GM21528 (cell line): Measurements from ENCODE around the gene TENT4A.
"Not testable (repeated sequence)": the region's sequence is repeated elsewhere in the genome, so short reads cannot be mapped to it uniquely, and the experiment has no call there.

Experiments
- ATAC-seq: cut with Tn5 transposase; IDR thresholded peaks from one replicate; pipeline ENCODE4 v1.9.1; 2021; ENCODE audit warnings: mild to moderate bottlenecking, moderate library complexity; ENCODE audit not compliant: unreplicated experiment, low FRiP score

Gene TENT4A

DNA sequence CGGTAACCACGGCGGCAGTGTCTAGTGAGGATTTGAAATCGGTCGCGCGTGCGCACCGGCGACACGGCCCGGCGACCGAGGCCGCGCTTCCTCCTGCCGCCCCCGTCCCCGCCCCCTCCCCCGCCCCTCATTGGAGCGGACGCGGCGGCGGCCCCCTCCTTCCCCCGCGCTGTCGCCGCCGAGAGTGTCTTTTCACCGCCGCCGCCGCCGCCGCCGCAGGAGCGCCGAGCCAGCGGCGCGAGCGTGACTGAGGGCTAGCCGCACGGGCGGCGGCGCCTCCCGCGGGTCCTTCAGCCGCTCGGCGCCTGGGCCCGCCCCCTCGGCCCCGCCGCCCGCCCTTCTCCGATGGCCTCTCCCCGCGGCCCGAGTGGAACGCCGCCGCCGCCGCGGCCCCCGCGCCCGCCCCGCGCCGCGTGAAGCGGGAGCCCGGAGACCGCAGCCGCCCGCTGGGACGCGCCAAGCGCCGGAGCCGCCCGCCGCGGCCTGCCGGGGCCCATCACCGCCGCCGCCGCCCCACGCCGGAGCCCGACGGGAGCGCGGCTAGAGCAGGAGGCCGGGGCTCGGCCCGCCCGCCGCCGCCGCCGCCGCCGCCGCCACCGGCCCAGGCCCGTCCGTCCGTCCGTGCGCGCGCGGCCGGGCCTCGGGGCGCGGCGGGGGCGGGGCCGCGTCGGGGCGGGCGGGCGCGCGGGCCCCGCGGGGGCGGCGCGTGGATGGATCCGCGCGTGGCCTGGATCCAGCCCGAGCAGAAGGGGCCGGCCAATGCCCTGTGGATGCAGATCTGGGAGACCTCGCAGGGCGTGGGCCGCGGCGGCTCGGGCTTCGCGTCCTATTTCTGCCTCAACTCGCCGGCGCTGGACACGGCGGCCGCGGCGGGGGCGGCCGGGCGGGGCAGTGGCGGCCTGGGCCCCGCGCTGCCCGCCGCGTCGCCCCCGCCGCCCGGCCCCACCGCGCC lies at the start of gene TENT4A:
TSS of gene TENT4A (plus strand) at position 159 of the 952 bp plus-strand sequence. CDS start at position 711, 552 bp downstream.
- peak; percentile 7 for ATAC-seq

DNA sequence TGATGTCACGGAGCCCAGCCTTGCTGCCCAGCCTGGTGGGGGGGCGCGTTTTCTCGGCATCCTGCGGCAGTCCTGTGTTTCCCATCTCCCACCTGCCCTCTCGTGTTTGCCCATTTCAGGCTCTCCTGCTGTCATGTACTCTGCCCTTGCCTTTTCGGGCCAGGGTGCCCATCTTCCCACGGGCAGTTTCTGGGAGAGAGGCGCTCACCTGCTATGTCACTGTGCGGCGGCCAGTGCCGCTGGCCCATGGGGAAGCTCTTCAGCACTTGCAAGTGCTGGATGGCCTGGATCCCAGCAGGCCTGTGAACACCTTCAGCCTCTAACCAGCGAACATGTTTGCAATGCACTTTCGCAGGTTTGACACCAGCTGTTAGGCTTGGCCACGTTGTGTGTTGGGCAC lies 46.5 kb upstream of the TENT4A start:
- no peak for ATAC-seq

DNA sequence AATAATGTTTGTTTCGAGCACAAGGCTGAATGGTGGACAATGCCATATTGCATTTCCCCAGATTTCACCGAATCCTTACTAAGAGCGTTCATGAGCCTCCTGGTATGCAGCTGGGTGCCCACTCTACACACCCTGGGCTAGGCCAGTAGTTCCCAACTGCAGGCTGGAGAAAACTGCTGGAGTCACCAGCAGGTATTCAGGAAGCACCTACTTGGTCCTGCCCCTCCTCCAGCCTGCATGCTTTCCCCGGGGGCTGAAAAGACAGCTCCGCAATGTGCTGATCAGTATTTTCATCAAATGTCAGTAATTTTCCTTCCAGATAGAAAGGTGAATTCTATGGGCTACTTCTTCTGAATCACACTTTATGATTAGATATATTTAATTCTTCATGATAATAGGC lies 45.6 kb upstream of the TENT4A start:
- no peak for ATAC-seq

DNA sequence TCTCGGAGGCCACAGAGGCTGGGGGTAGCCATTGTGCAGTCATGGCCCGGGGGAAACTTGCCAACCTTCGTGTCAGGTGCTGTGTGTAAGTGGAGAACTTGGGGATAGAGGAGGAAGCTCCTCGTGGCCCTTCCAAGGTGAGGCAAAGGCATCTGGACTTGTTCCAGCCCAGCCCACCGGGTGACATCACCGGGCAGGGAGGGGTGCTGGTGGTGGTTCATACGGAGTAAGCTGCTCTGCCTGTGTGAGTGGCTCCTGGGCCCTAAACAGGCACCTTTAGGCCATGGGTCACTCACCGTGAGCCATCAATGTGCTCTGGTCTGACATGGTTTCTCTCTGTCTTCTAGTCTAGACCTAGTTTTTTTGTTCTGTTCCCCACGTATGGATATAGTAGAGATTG lies 44.5 kb upstream of the TENT4A start:
- ATAC-seq, result not testable (repeated sequence)

DNA sequence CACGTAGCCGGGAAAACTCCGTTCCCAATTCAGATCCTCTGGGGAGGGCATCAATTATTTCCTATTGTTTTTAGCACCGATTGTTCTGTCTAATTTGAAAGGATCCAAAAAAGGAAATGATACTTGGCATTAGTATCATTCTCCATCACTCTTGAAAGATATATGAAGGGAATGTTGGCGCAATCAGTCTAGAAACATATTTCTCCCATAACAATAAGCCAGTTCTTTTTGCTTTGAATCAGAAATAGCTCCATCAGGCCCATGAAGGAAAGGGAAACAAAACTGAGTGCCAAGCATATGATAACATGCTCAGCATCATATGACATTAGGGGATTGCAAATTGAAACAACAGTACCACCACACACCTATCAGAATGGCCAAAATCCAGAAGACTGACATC lies 40.2 kb upstream of the TENT4A start:
- no peak for ATAC-seq

DNA sequence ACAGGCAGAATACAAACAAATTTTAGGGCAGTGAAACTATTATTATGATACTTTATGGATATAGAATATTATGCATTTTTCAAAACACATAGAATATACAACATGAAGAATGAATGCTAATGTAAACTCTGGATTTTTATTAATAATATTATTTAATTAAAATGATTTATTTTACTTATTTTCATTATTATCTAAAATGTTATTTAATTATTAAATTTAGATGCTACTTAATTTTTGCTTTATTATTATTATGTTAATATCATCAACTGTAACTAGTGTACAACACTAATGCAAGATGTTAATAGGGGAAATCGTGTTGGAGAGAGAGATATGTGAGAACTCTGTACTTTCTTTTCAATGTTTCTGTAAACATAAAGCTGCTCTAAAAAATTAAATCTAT lies 39.3 kb upstream of the TENT4A start:
- ATAC-seq, result no peak

DNA sequence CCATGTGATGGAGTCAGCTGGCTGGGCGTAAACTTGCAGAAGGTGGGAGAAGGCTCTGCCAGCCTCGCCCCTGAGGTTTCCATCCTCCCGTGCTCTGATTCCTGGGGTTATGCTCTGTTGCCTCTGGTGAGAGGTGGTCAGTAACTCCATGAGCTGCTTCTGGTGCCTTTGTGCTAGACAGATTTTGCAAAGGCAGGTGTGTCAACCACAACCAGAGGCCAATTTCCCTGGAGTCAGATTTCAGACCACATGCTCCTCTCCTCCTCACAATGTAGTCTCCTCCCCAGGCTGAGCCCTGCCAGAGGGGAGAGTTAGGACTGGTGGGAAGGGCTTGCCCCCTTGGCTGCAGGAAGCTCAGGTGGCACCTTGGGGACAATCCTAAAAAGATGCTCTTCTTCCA lies 38.8 kb upstream of the TENT4A start:
- no peak for ATAC-seq

DNA sequence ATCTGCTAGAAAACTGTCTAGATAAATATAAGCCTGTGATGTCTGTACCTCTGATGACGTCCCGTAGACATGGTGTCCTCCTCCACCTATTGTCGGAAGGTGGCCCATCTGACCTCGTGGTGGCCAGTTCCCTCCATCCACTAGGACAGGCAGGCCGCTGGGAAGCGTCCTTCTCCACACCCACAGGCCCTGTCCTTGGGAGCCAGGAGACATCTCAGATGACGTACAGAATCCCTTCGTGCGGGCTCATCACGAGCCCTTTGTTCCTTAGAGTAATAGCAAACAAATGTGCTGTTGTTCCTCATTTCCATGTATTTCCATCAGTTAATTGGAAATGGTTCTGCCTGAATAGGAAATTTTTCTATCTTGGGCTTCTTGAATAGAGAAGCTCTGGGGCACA lies 38.3 kb upstream of the TENT4A start:
- no peak for ATAC-seq

DNA sequence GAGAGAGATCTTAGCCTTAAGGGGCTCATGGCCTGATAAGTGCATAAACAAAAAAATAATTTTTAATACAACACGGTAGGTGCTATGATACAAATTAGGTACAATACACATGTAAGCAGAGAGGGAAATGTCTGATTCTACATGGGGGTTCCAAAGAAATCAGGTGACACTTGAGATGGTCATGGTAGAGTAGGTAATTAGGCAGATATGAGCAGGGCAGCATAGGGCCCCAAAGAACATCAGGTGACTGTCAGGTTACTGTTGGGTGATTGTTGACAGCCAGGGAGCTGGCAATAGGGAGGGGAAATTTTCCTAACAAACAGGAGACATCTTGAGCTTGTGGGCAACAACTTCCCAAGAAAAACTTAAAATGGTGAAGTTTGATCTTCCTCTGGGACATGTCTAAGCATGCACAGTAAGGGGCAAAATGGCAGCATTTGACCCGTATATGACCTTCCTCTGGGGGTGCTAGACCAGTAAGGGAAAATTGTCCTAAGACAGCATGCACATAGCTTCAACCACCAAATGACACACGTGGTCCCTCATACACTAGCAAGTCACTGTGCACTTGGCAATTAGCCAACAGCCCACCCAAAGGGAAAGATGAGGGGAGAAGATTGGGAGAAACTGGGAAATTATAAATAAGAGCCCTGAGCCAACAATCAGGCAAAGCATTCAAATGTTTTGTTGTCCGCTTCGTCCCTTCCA lies 37.3 kb upstream of the TENT4A start:
- no peak for ATAC-seq

DNA sequence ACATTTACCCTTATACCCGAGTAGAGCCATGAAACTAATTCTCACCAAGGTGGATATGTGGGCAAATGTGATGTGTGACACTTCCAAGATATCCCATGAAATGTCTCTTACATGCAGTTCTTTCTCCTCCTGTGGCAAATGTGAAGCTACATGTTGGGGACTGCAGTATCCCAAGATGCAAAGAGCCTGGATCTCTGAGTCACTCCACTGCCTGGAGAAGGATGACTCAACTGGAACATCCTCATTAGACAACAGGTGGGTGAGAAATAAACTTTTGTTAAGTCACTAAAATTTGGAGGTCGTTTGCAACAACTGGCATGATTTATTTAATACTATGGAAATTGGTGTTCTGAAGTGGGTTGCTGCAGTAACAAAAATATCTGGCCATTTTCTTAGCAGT lies 36.5 kb upstream of the TENT4A start:
- ATAC-seq, result no peak

DNA sequence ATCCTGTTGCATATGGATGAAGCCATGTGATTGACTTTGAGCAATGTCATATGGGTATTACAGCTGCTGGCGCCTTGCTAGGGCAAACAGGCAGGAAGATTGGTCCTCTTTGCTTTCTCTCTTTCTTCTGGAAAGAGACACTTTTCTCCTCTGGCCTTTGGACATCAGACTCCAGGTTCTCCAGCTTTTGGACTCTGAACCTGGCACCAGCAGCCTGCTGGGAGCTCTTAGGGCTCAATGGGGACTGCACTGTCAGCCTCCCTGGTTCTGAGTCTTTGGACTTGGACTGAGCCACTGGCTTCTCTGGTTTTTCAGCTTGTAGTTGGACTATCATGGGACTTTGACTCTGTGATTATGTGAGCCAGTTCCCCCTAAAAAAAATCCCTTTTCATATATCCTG lies 34.8 kb upstream of the TENT4A start:
- no peak for ATAC-seq

DNA sequence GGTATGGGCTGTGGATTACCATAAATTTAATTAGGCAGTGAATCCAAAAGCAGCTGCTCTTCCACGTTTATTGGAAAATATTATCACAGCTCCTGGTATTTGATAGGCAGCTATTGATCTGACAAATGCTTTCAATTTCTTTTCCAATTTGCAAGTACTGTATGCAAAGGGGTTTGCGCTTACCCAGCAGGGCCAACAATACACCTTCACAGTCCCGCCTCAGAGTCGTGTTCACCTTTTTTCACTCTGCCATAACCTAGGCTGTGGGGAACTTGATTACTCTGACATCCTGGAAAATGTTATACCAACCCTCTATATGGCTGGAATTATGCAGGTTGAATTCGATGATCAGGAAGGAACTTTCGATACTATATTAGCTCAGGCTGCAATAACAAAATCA lies 32.3 kb upstream of the TENT4A start:
- no peak for ATAC-seq

DNA sequence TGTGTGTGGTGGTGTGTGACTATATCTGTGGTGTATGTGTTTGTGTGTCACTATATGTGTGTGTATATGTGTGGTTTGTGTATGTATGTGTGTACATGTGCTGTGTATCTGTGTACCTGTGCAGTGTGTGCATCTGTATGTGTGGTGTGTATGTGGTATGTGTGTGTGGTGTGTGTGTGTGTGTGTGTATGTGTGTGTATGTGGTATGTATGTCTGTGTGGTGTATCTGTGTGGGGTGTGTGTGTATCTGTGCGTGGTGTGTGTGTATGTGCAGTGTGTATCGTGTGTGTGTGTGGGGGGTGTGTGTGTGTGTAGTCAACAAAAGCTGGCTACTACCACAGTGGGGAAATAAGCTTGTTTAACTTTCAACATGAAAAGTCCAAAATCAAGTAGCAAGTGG lies 31.6 kb upstream of the TENT4A start:
- ATAC-seq, result no peak

DNA sequence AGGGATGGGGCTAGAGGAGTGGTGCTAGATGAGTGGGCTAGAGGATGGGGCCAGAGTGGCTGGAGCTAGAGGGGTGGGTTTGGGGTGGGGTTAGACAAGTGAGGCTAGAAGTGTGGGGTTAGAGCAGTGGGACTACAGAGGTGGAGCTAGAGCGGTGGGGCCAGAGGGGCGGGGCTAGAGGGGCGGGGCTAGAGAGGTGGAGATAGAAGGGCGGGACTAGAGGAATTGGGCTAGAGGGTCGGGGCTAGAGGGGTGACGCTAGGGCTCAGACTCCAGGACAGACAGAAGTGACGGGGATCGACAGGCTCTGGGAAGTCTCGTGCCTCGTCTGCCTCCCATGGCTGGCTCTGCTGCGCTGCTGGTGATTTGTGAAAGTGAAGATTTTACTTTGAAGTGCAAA lies 31.0 kb upstream of the TENT4A start:
- no peak for ATAC-seq

DNA sequence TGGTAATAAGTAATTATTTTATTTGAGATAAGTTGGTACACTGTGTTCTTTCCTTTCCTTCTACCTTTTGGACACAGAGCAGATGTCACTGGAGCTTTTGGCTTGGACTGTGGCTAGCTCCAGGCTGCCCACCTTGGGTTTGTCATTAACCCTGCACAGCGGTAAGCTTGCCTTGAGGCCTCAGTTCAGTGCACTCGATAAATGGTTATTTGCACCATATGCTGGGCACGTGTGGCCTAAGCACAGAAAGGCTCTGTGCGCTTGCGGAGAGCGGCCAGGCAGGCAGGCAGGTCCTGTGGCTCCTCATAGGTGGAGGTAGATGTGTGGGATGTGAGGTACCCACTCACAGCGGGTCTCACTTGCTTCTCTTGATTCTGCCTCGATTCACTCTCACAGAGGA lies 30.0 kb upstream of the TENT4A start:
- no peak for ATAC-seq

DNA sequence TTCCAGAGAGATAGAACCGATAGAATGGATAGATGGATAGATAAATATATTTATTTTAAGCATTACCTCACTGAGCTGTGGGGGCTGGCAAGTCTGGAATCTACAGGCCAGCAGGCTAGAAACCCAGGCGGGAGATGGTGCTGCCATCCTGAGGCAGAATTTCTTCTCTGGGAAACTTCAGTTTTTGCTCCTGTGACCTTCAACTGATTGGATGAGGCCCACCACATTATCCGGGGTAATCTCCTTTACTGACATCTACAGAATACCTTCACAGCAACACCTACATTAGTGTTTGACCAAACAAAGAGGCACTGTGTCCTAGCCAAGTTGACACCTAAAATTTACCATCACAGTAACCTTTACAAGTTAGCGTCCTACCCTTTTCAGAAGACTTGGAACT lies 29.2 kb upstream of the TENT4A start:
- ATAC-seq, result no peak

DNA sequence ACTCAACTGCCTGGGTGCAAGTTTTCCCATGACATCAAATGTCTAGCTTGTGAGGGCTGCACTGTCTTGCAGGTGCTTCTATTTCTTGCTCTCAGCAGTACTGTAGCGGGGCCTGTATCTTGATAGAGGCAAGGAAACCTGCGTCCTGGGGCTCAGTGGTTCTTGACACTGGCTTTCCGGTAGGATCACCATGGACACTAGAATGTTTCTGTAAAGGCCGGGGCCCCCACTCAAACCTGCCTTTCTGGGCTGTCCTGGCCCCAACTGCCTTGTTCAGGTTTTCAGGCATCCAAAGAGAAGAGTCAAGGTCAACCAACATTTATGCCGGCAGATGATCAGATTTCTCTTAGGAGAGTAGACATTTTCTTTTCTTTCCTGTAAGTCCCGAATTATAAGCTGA lies 26.7 kb upstream of the TENT4A start:
- no peak for ATAC-seq

DNA sequence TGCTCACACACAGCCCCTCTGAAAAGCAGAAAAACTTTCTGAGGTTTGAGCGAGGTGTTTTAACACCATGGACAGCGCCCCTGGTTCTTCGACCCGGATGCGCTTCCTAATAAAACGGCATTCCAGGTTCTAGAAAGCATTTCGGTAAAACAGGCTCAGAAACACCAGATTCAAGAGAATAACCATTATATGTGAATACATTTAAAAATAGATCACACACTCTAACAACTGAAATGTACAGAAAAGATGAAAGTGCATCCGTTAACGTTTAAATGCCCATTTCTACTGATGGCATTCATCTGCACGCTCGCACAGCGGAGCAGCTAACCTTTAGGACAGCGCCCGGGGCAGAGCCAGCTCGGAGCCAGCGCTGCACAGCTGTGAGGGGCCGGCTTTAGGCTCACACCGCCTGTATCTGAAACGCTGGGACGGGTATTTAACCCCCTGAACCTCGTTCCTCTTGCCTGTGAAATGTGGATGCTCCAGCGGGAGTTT lies 26.3 kb upstream of the TENT4A start:
- ATAC-seq, result no peak

DNA sequence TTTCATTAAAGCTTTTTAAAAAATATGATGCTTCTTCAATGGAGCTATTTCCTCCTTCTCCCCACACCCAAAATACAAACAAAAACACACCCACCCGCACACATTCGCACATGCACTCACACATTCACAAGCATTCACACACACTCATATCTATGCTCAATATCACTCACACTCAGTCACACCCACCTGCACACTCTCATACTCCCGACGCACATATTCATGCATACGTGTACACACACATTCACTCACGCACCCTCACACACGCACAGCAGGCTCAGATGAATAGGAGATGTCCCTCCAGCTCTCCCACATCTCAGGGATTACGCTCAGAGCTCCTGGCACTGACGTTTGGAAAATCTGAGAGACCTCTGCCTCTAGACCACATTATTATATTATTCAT lies 25.7 kb upstream of the TENT4A start:
- ATAC-seq, result no peak

DNA sequence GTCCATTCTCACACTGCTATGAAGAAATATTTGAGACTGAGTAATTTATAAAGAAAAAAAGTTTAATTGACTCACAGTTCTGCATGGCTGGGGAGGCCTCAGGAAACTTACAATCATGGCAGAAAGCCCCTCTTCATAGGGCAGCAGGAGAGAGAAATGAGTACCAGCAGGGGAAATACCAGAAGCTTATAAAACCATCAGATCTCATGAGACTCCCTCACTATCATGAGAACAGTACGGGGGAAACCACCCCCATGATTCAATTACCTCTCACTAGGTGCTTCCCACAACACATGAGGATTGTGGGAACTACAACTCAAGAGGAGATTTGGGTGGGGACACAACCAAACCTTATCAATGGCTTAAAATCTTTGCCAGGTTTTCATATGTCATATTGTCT lies 20.3 kb upstream of the TENT4A start:
- ATAC-seq, result no peak

DNA sequence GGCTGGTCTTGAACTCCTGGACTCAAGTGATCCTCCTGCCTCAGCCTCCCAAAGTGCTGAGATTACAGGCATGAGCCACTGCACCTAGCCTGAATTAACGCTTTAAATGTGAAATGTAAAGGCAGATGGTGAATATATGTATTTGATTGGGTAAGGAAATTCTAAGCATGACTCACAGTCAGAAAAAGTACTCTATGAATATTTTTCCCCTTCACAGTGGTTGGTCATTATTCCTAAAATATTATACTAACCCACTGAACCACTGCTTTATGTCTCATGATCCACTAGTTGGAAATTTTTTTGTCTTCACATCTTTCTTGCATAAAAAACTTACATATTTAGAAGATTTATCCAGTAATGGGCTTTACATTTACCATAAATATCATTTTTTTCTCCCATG lies 14.5 kb upstream of the TENT4A start:
- no peak for ATAC-seq

DNA sequence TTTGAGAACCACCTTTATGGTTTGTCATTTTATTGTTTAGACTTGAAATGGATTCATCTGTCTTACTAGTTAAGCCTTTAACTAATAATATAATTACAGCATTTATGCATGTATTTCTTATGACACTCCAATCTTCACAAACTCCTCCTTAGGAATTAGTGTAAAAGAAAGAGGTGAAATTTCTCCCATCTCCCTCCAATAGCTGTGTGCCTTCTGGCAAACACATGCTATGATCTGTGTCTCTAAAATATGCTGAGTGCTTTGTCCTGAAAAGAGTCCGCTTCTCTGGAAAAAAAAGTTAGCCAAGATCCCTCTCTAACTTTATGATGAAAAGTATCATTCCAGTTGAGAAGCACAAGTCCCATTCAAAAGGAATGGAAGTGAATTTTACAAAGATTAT lies 13.9 kb upstream of the TENT4A start:
- ATAC-seq, result no peak
